K562 (cell line): ENCODE data around the gene INPP4B. TPM values are rescaled to one million over a fixed set of nuclear protein-coding genes. Genes with fewer than 3 reads are reported as not detected.

Experiments
- ATAC-seq: fragments of 200-7000 bp; cut with Tn5 transposase; 3 replicates; pipeline ENCODE4 v1.9.1; 2020; ENCODE audit warnings: moderate library complexity
- BruUV-seq: library from RNA; stranded (reverse); fragments of 400-500 nt; replicated peaks from 2 replicates; lab custom pipeline; 2021; lab: Mats Ljungman, UMichigan
- CTCF ChIA-PET: fragments of 300-600 bp; formaldehyde crosslinking; extraction: SDS; loops from one replicate; lab custom pipeline; 2021; ENCODE audit warnings: low intra/inter-chr PET ratio; lab: Yijun Ruan, JAX
- POLR2A ChIA-PET: fragments of 300-600, 350-650 bp; sonication (Branson Sonifier 250); formaldehyde crosslinking; extraction: SDS; loops from one replicate; lab custom pipeline; 2021; ENCODE audit warnings: antibody characterized with exemption, inconsistent platforms; lab: Yijun Ruan, JAX
- DNase-seq, 4 experiments: peaks; one replicate each; pipeline versions ENCODE4 v3.0.0 to v3.0.0-alpha.2; 2011 to 2018; ENCODE audit warnings: low spot score in 3 of 4, mixed read lengths in 3 of 4; ENCODE audit errors: extremely low read depth in 1 of 4
- FAIRE-seq: peaks from 2 replicates; lab custom pipeline; 2011; peaks lifted over from hg19 to GRCh38; lab: Jason Lieb, UNC
- H2AFZ ChIP-seq: 2 replicates; pipeline ENCODE4 v1.6.0; 2011; ENCODE audit warnings: low read depth, low read length, control low read depth, inconsistent platforms
- H3K27ac ChIP-seq: fragments of 200-600 bp; 3 replicates; pipeline ENCODE4 v1.8.0; 2011; ENCODE audit warnings: low read depth, mild to moderate bottlenecking, control low read depth, inconsistent platforms, low read length, moderate library complexity, mixed read lengths; ENCODE audit errors: extremely low read depth
- H3K27me3 ChIP-seq, 2 experiments: fragments of 300-600 bp in 1 of 2; 2 replicates in 1 of 2; 3 replicates in 1 of 2; pipeline versions ENCODE4 v1.6.0 to v1.8.0; 2011; ENCODE audit warnings: inconsistent platforms in 2 of 2, low read length in 2 of 2, mild to moderate bottlenecking in 1 of 2, mixed read lengths in 1 of 2, moderate library complexity in 1 of 2; ENCODE audit not compliant: control insufficient read depth in 2 of 2, insufficient read depth in 2 of 2
- H3K36me3 ChIP-seq: fragments of 300-600 bp; 3 replicates; pipeline ENCODE4 v1.8.0; 2011; ENCODE audit warnings: mild to moderate bottlenecking, low read length, inconsistent platforms; ENCODE audit not compliant: control insufficient read depth, insufficient read depth
- H3K4me1 ChIP-seq, 2 experiments: fragments of 200-600 bp in 1 of 2; replicated peaks in 1 of 2; 2 replicates in 1 of 2; 3 replicates in 1 of 2; pipeline versions ENCODE4 v1.5.1 to v1.8.0; 2011; ENCODE audit warnings: inconsistent platforms in 2 of 2, low read length in 2 of 2, mild to moderate bottlenecking in 1 of 2, mixed read lengths in 1 of 2, moderate library complexity in 1 of 2; ENCODE audit not compliant: control insufficient read depth in 2 of 2, insufficient read depth in 2 of 2
- H3K4me2 ChIP-seq: 2 replicates; pipeline ENCODE4 v1.6.1; 2011; ENCODE audit warnings: low read length, control low read depth, inconsistent platforms, mixed read lengths; ENCODE audit not compliant: insufficient read depth
- H3K4me3 ChIP-seq: fragments of 200-600 bp; sonication (generic), shearing (Covaris generic); 2 replicates; pipeline ENCODE4 v1.5.1; 2016; ENCODE audit warnings: control low read depth, inconsistent platforms
- H3K79me2 ChIP-seq: fragments of 200-600 bp; 3 replicates; pipeline ENCODE4 v1.8.0; 2011; ENCODE audit warnings: low read length, inconsistent platforms; ENCODE audit not compliant: control insufficient read depth, insufficient read depth
- H3K9ac ChIP-seq, 2 experiments: 2 replicates each; pipeline versions ENCODE4 v1.6.0 to v1.6.1; 2011; ENCODE audit warnings: low read depth in 2 of 2, low read length in 2 of 2, control low read depth in 1 of 2, inconsistent platforms in 1 of 2, mild to moderate bottlenecking in 1 of 2, mixed read lengths in 1 of 2; ENCODE audit not compliant: insufficient read depth in 1 of 2
- H3K9me1 ChIP-seq: one replicate; pipeline ENCODE4 v1.6.0; 2011; ENCODE audit warnings: inconsistent platforms, mild to moderate bottlenecking, low read length, moderate library complexity; ENCODE audit not compliant: control insufficient read depth, insufficient read depth
- H3K9me3 ChIP-seq: replicated peaks from 2 replicates; pipeline ENCODE4 v1.5.1; 2011; ENCODE audit warnings: low read depth, low read length, inconsistent platforms; ENCODE audit not compliant: control insufficient read depth, insufficient read depth
- H4K20me1 ChIP-seq: replicated peaks from 2 replicates; pipeline ENCODE4 v1.6.1; 2011; ENCODE audit warnings: low read length, inconsistent platforms, mixed read lengths; ENCODE audit not compliant: control insufficient read depth, insufficient read depth
- ASH1L ChIP-seq: fragments of 450-650 bp; IDR thresholded peaks from 2 replicates; pipeline ENCODE4 v1.6.1; 2018; ENCODE audit warnings: borderline replicate concordance, mild to moderate bottlenecking, low read depth; ENCODE audit not compliant: partially characterized antibody
- ETV1 ChIP-seq: fragments of 450-650 bp; conservative IDR thresholded peaks from 2 replicates; pipeline ENCODE4 v1.6.1; 2016; ENCODE audit warnings: missing genetic modification characterization, control low read depth, low read depth, missing compliant biosample characterization
- HDAC1 ChIP-seq, 2 experiments: fragments of 450-650 bp; IDR thresholded peaks; 2 replicates each; pipeline ENCODE4 v1.6.1; 2016 to 2017; ENCODE audit warnings: inconsistent platforms in 1 of 2, mild to moderate bottlenecking in 1 of 2, moderate library complexity in 1 of 2
- SRSF7 ChIP-seq: fragments of 200-400 bp; formaldehyde crosslinking; optimal IDR thresholded peaks from 2 replicates; pipeline ENCODE3; 2017; ENCODE audit warnings: mild to moderate bottlenecking, low read depth, low read length
- WGBS: fragments of 100-300 bp; shearing (Covaris generic); methylation state at CpG from one replicate; pipeline ENCODE4 v1.1.6; 2016; ENCODE audit warnings: low coverage, mixed read lengths; ENCODE audit not compliant: insufficient coverage; ENCODE audit errors: missing lambda C conversion rate; 5-methylcytosine and 5-hydroxymethylcytosine counted together
- in situ Hi-C: fragments of 300-500 bp; cut with MboI; formaldehyde crosslinking; loops from 4 replicates; pipeline ENCODE4 v1.15.0; 2018; ENCODE audit warnings: inconsistent platforms, mixed read lengths
- intact Hi-C: fragments of 100-400 bp; cut with micrococcal nuclease; formaldehyde crosslinking; loops from 2 replicates; pipeline ENCODE4 v1.14.2; 2022
- polyA plus RNA-seq, 8 experiments: library from polyadenylated mRNA; depleted of rRNA in 4 of 8; stranded (reverse) in 5 of 8; unstranded in 3 of 8; fragments of >200 nt; fragmentation: Nextera tagmentation in 2 of 8; fragmentation: Illumina TruSeq in 1 of 8; extraction: Ambion mirVana in 2 of 8; extraction: Trizol in 1 of 8; gene quantifications; 2 replicates each; pipeline versions ENCODE4 v1.2.1 to v1.2.3, GENCODE V29; 2011 to 2014; ENCODE audit warnings: inconsistent platforms in 1 of 8, missing spikeins in 1 of 8
- total RNA-seq, 7 experiments: library from RNA; depleted of rRNA in 6 of 7; stranded (reverse); fragments of >200 nt in 6 of 7; fragmentation: Illumina TruSeq in 2 of 7; extraction: Trizol in 2 of 7; gene quantifications; 2 replicates each; pipeline versions ENCODE4 v1.2.1 to v1.2.3, GENCODE V29; 2011 to 2021; ENCODE audit warnings: low replicate concordance in 1 of 7
- TF ChIP-seq, protein P1 (sequence below): sonication (generic); formaldehyde crosslinking; IDR thresholded peaks from 2 replicates; pipeline ENCODE4 v1.8.0; 2022; ENCODE audit warnings: missing genetic modification reagents, mild to moderate bottlenecking, moderate library complexity, borderline replicate concordance
- TF ChIP-seq, protein P2 (sequence below): sonication (generic); formaldehyde crosslinking; IDR thresholded peaks from 2 replicates; pipeline ENCODE4 v1.8.1; 2022; ENCODE audit warnings: missing genetic modification reagents
- TF ChIP-seq, protein P3 (sequence below), 2 experiments: fragments of 450-650 bp in 1 of 2; sonication (generic) in 1 of 2; formaldehyde crosslinking in 1 of 2; IDR thresholded peaks; 2 replicates each; pipeline versions ENCODE4 v1.7.1 to v1.9.0; 2016 to 2022; ENCODE audit warnings: inconsistent platforms in 1 of 2, mild to moderate bottlenecking in 1 of 2, missing genetic modification reagents in 1 of 2
- TF ChIP-seq, protein P4 (sequence below): sonication (generic); formaldehyde crosslinking; IDR thresholded peaks from 2 replicates; pipeline ENCODE4 v1.8.0; 2022; ENCODE audit warnings: missing genetic modification reagents, mild to moderate bottlenecking, borderline replicate concordance

INPP4B gene
- total and polyA plus RNA-seq, 9 of the 15 experiments (the other 6 are each of a cell fraction or from before 2014, with no cell fraction given): 0.04 to 0.11 TPM; not detected in 7

DNA sequence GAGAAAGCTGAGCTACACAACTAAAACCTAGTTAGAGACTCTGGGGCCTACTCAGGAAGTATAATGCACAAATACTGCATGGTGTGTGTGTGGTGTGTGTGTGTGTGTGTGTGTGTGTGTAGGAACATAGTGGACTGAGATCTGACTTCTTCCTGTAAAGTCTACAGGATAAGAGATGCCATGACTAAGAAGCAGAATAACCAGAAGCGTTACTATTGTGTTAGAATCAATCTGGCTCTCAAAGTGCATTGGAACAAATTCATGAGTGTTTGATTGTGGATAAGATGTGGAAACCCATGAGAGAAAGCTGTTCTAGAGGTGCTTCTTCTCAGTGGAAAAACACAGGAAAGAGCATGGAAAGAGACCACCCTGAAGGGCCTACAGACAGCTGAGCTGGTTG lies 302.1 kb downstream of the INPP4B start:
- no peaks in the 10 kb centered on the region for H4K20me1 ChIP-seq
- H3K4me3 ChIP-seq: no peak overlapping the region
- no peaks in the 10 kb centered on the region for H3K9me1 ChIP-seq
- ChIA-PET POLR2A (no interaction called here), CTCF (no interaction called here)
- no peaks in the 10 kb centered on the region for H3K9me3 ChIP-seq
- WGBS: 0% methylated on average over 1 of the region's 1 CpG
- no peaks in the 10 kb centered on the region for H3K27me3 ChIP-seq
- H3K4me2 ChIP-seq: no peak overlapping the region
- no peak overlapping the region for H3K27ac ChIP-seq
- no peak overlapping the region for H2AFZ ChIP-seq
- in situ Hi-C loops: no loop called here
- no TSS peak for BruUV-seq
- DNase-seq: no peak
- intact Hi-C loops: no loop called here
- no peaks in the 10 kb centered on the region for H3K4me1 ChIP-seq
- no peak overlapping the region for H3K9ac ChIP-seq
- no peak for ATAC-seq
- H3K36me3 ChIP-seq: no peaks in the 10 kb centered on the region
- no peaks in the 10 kb centered on the region for H3K79me2 ChIP-seq
- FAIRE-seq: no peak
- TF ChIP-seq HDAC1 (IDR thresholded peaks at IDR 0.05): no peak
- TF ChIP-seq, protein P1, sequence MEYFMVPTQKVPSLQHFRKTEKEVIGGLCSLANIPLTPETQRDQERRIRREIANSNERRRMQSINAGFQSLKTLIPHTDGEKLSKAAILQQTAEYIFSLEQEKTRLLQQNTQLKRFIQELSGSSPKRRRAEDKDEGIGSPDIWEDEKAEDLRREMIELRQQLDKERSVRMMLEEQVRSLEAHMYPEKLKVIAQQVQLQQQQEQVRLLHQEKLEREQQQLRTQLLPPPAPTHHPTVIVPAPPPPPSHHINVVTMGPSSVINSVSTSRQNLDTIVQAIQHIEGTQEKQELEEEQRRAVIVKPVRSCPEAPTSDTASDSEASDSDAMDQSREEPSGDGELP (CRISPR knock-in tag): no peak
- no peak for TF ChIP-seq ETV1
- TF ChIP-seq, protein P2, sequence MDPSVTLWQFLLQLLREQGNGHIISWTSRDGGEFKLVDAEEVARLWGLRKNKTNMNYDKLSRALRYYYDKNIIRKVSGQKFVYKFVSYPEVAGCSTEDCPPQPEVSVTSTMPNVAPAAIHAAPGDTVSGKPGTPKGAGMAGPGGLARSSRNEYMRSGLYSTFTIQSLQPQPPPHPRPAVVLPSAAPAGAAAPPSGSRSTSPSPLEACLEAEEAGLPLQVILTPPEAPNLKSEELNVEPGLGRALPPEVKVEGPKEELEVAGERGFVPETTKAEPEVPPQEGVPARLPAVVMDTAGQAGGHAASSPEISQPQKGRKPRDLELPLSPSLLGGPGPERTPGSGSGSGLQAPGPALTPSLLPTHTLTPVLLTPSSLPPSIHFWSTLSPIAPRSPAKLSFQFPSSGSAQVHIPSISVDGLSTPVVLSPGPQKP (CRISPR knock-in tag): no peak
- TF ChIP-seq SRSF7: no peak
- TF ChIP-seq, protein P3, sequence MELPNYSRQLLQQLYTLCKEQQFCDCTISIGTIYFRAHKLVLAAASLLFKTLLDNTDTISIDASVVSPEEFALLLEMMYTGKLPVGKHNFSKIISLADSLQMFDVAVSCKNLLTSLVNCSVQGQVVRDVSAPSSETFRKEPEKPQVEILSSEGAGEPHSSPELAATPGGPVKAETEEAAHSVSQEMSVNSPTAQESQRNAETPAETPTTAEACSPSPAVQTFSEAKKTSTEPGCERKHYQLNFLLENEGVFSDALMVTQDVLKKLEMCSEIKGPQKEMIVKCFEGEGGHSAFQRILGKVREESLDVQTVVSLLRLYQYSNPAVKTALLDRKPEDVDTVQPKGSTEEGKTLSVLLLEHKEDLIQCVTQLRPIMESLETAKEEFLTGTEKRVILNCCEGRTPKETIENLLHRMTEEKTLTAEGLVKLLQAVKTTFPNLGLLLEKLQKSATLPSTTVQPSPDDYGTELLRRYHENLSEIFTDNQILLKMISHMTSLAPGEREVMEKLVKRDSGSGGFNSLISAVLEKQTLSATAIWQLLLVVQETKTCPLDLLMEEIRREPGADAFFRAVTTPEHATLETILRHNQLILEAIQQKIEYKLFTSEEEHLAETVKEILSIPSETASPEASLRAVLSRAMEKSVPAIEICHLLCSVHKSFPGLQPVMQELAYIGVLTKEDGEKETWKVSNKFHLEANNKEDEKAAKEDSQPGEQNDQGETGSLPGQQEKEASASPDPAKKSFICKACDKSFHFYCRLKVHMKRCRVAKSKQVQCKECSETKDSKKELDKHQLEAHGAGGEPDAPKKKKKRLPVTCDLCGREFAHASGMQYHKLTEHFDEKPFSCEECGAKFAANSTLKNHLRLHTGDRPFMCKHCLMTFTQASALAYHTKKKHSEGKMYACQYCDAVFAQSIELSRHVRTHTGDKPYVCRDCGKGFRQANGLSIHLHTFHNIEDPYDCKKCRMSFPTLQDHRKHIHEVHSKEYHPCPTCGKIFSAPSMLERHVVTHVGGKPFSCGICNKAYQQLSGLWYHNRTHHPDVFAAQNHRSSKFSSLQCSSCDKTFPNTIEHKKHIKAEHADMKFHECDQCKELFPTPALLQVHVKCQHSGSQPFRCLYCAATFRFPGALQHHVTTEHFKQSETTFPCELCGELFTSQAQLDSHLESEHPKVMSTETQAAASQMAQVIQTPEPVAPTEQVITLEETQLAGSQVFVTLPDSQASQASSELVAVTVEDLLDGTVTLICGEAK (IDR thresholded peaks at IDR 0.05): no peak
- TF ChIP-seq, protein P3 (CRISPR knock-in tag; IDR thresholded peaks at IDR 0.05): no peak
- no peak for TF ChIP-seq ASH1L
- TF ChIP-seq, protein P4, sequence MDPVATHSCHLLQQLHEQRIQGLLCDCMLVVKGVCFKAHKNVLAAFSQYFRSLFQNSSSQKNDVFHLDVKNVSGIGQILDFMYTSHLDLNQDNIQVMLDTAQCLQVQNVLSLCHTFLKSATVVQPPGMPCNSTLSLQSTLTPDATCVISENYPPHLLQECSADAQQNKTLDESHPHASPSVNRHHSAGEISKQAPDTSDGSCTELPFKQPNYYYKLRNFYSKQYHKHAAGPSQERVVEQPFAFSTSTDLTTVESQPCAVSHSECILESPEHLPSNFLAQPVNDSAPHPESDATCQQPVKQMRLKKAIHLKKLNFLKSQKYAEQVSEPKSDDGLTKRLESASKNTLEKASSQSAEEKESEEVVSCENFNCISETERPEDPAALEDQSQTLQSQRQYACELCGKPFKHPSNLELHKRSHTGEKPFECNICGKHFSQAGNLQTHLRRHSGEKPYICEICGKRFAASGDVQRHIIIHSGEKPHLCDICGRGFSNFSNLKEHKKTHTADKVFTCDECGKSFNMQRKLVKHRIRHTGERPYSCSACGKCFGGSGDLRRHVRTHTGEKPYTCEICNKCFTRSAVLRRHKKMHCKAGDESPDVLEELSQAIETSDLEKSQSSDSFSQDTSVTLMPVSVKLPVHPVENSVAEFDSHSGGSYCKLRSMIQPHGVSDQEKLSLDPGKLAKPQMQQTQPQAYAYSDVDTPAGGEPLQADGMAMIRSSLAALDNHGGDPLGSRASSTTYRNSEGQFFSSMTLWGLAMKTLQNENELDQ (CRISPR knock-in tag): no peak
